Astrocyte of the cerebellum (primary cell): ENCODE results near the gene TENM3.

Experiments
- DNase-seq: peaks from one replicate; pipeline ENCODE4 v3.0.0-alpha.2; 2011; ENCODE audit warnings: low read depth
- H3K4me3 ChIP-seq: 2 replicates; pipeline ENCODE4 v1.5.1; 2011; ENCODE audit warnings: mild to moderate bottlenecking, low read depth, low read length, moderate library complexity
- in situ Hi-C: cut with HindIII; loops from 2 replicates; pipeline ENCODE4 v1.10.0; 2017; ENCODE audit warnings: low sequenced_read_pairs
- TF ChIP-seq, protein P1 (sequence below): IDR thresholded peaks from 2 replicates; pipeline ENCODE4 v1.5.1; 2012; ENCODE audit warnings: low read length, low read depth, moderate library complexity, mild to moderate bottlenecking; ENCODE audit errors: missing control alignments

Gene TENM3

DNA sequence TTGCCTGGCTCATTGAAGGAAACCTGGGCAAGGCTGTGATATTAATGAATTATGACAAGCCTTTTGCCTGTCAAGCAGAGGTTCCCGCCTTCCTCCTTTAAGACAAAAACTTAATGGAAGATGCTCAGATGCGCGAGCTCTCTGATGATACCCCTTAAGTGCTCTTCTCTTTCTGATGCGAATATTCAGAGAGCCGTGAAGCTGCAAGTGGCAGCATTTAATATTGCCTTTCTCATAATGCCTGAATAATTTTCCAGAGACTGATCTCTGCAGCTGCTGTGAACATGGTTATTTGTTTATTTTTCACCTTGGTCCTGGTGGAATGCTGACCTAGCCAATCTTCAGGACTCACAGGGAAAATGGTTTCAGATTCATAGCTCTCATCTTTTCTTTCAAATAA is 251.8 kb downstream of the TENM3 start:
- in situ Hi-C loops, result loop anchor here (10.0 kb wide), 1 partner anchor 60 kb away; no protein-coding TSS in a partner anchor
- TF ChIP-seq, protein P1, sequence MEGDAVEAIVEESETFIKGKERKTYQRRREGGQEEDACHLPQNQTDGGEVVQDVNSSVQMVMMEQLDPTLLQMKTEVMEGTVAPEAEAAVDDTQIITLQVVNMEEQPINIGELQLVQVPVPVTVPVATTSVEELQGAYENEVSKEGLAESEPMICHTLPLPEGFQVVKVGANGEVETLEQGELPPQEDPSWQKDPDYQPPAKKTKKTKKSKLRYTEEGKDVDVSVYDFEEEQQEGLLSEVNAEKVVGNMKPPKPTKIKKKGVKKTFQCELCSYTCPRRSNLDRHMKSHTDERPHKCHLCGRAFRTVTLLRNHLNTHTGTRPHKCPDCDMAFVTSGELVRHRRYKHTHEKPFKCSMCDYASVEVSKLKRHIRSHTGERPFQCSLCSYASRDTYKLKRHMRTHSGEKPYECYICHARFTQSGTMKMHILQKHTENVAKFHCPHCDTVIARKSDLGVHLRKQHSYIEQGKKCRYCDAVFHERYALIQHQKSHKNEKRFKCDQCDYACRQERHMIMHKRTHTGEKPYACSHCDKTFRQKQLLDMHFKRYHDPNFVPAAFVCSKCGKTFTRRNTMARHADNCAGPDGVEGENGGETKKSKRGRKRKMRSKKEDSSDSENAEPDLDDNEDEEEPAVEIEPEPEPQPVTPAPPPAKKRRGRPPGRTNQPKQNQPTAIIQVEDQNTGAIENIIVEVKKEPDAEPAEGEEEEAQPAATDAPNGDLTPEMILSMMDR, result no peak
- no peak overlapping the region for H3K4me3 ChIP-seq
- no peak for DNase-seq

DNA sequence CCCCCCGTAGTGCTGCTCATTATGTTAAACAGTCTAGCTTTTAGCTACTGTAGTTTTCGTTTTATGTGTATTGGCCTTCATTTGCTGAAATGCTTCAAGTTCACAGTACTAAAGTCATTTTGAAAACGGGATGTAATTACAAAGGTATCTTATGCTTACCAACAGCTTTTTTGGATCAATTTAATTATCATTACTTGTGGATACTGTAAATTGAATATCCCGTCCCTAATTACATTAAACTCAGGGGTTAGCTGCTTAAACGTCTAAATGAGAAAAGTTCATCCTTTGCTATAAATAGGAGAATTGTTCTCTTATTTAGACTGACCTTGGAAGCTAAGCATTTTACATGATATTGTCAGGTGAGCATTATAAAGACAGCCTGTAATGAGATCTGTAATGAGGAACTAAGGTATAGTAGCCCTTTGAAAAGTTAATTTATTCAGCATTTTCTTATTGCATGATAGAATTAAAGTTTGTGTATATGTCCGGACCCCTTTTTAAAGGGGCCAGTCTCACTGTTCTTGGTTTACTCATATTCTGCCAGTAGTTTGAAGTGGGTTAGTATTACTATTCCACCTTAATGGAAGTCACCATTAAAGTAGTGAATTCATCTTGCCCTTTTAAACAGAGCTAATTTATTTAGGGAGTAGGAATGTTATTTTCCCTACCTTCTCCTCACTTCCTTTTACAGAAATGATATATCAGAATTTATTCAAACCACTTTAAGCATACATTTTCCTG is 252.6 kb downstream of the TENM3 start:
- DNase-seq, result no peak
- TF ChIP-seq, protein P1, result no peak
- in situ Hi-C loops, result loop anchor here (10.0 kb wide), 1 partner anchor 59 kb away; no protein-coding TSS in a partner anchor
- H3K4me3 ChIP-seq, result no peak overlapping the region

DNA sequence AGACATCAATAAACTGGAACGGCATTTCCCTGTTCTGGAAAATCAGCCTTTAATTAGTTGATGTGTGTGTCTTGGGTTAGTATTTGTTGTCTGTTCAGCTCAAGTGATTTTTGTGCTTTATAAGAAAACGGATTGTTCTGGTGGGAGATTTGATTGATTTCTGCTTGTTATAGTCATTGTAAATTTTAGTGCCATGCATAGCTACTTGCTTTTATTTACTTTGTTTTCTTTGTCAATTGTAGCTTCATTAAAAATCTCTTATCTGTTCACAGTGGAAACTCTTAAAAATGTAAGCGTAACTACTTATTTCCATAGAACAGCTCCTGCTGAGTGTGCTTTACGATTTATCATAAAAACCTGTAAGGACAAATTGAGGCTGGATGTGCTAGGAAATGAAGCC is 253.2 kb downstream of the TENM3 start:
- in situ Hi-C loops, result loop anchor here (10.0 kb wide), 1 partner anchor 58 kb away; no protein-coding TSS in a partner anchor
- TF ChIP-seq, protein P1, result no peak
- no peak for DNase-seq
- H3K4me3 ChIP-seq, result no peak overlapping the region

DNA sequence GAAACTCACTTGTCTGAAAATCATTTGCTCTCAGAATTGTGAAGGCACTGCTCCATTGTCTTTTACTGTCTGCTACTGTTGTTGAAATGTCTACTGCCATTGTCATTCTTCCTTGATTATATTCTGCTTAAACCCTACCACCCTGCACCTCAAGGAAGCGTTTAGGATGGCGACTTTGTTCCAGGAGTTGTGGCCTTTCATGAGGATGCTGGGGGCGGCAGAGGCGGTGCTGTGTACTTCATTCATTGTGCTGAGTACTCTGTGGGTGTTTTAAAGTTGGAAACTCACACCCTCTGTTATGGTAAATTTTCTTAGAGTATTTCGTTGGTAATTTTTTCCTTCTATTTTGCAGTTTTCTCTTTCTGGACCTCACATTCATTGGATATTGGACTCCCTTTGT is 258.9 kb downstream of the TENM3 start:
- DNase-seq, result no peak
- H3K4me3 ChIP-seq, result no peak overlapping the region
- in situ Hi-C loops, result no loop called here
- TF ChIP-seq, protein P1, result no peak

DNA sequence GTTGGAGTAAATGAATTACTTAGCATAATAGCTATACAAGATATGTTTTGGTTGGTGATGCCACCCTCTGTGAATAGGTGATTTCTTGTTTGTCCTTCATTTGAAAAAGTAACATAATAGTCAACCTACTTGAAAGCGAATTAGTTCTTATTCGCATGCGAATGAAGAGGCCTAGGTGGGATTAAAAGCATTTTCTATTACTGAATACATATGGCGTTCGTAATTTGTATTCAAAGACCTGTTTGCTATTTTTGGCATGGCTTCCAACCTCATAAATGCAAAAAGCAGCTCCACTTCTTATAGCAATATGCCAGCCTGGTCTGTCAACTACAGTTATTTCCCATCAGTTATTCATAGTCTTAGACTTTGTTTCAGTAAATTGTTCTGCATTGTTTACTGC is 261.3 kb downstream of the TENM3 start:
- in situ Hi-C loops, result no loop called here
- H3K4me3 ChIP-seq, result no peak overlapping the region
- TF ChIP-seq, protein P1, result no peak
- peak; percentile 28 for DNase-seq

DNA sequence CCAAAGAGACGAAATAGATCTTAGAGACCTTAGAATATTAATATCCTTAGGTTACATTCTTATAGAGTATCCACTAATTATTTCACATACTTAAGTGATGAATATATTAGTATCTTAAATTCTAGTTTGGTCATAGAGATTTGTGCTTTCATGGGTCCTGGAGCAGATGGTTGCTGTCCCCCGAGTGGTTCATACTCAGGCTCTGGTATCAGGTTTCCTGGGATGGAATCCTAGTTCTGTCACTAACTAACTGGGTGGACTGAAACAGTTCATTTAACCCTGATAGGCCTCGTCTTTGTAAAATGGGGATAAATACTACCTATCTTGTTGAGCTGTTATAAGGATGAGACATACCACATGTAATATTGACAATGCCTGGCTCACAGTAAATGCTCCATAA is 264.6 kb downstream of the TENM3 start:
- TF ChIP-seq, protein P1, result no peak
- DNase-seq, result no peak
- no peak overlapping the region for H3K4me3 ChIP-seq
- in situ Hi-C loops, result no loop called here

DNA sequence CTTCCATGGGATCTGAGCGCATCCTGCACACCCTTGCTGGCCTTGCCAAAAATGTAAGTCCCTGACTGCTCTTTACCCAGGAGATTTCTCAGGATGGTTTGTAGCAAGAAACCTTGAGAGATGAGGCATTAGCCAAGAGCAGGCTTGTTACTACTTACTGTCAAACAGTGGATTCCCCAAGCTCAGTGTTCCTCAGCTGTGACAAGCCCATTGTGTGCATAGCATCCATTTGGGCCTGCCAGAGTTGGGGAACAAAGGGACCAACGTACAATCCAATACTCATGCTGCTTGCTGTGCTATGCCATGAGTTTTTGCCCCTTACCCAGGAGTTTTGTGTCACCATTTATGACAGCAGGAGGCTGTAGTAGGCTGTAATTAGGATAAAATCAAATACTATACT is 267.6 kb downstream of the TENM3 start:
- in situ Hi-C loops, result no loop called here

More for the DNA sequence above, 267.6 kb downstream of the TENM3 start:
- no peak for DNase-seq
- no peak overlapping the region for H3K4me3 ChIP-seq
- TF ChIP-seq, protein P1, result no peak
